ENCODE measurements around the gene RBM47.
"Not testable (repeated sequence)": the region's sequence is repeated elsewhere in the genome, so short reads cannot be mapped to it uniquely, and the experiment has no call there.

Gene RBM47

DNA sequence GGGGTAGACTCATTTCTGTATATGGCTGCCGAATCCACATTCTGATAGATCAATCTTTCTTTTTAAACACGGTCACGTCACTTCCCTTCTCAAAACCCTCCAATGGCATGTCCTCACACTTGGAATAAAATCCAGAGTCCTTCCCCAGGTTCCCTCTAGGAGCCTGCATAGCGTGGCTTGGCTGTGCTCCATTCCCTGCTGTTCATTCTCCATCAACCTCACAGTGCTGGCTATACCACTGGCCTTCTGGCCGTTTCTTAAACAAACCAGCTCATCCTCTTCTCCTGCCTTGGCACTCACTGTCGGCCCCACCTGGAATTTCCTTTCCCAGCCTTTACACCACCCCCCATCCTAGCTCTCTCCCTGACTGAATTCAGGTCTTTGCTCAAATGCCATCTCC is 77.1 kb downstream of the RBM47 start:
- TF ChIP-seq, protein P1, sequence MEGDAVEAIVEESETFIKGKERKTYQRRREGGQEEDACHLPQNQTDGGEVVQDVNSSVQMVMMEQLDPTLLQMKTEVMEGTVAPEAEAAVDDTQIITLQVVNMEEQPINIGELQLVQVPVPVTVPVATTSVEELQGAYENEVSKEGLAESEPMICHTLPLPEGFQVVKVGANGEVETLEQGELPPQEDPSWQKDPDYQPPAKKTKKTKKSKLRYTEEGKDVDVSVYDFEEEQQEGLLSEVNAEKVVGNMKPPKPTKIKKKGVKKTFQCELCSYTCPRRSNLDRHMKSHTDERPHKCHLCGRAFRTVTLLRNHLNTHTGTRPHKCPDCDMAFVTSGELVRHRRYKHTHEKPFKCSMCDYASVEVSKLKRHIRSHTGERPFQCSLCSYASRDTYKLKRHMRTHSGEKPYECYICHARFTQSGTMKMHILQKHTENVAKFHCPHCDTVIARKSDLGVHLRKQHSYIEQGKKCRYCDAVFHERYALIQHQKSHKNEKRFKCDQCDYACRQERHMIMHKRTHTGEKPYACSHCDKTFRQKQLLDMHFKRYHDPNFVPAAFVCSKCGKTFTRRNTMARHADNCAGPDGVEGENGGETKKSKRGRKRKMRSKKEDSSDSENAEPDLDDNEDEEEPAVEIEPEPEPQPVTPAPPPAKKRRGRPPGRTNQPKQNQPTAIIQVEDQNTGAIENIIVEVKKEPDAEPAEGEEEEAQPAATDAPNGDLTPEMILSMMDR (IDR thresholded peaks at IDR 0.05; ENCODE audit: low read depth, low read length): no peak
- TF ChIP-seq EZH2phosphoT487 (IDR thresholded peaks at IDR 0.05; ENCODE audit: low read depth): no peak
- H4K20me1 ChIP-seq (ENCODE audit: insufficient read depth, low read length): no peaks in the 10 kb centered on the region
- peaks cover 19% of the 10 kb centered on the region for H3K4me1 ChIP-seq (ENCODE audit: low read length)
- H3K9me3 ChIP-seq (ENCODE audit: insufficient read depth, low read length): no peaks in the 10 kb centered on the region
- no peak overlapping the region for H3K4me2 ChIP-seq (ENCODE audit: low read length)
- no peak overlapping the region for H3K27ac ChIP-seq (ENCODE audit: low read length)
- H3K4me3 ChIP-seq (ENCODE audit: low read length): no peak overlapping the region
- H3K27me3 ChIP-seq (ENCODE audit: low read depth, low read length): no peaks in the 10 kb centered on the region
- no peak overlapping the region for H3K9ac ChIP-seq (ENCODE audit: low read length)
- H2AFZ ChIP-seq (ENCODE audit: low read depth, low read length): no peak overlapping the region
- no peaks in the 10 kb centered on the region for H3K36me3 ChIP-seq (replicated peaks; ENCODE audit: low read depth, low read length)
- no peaks in the 10 kb centered on the region for H3K79me2 ChIP-seq (ENCODE audit: low read length)

DNA sequence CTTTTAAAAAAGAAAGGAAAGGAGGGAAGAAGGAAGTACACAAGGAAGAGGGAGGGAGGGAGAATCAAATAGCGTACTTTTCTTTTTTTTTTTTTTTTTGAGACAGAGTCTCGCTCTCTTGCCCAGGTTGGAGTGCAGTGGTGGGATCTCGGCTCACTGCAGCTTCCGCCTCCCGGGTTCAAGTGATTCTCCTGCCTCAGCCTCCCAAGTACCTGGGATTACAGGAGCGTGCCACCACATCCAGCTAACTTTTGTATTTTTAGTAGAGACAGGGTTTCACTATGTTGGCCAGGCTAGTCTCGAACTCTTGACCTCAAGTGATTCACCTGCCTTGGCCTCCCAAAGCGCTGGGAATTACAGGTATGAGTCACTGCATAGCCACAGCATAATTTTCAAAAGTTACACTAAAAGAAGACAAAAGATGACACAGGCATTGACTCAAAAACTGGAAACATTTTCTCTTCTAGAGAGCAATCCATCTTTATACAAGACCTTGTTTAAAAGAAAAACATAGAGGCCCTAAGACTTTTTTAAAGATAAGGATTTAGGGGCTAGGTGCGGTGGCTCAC is 78.0 kb downstream of the RBM47 start:
- Histone ChIP-seq H3K4me2 (ENCODE audit: low read length) (peak overlapping the region; percentile 75), H3K4me3 (ENCODE audit: low read length) (peak overlapping the region; percentile 64), H2AFZ (ENCODE audit: low read depth, low read length) (peak overlapping the region; percentile 92), H3K9ac (ENCODE audit: low read length) (peak overlapping the region; percentile 44; the same call in 1 of the 2 replicates), H3K4me1 (ENCODE audit: low read length) (peaks cover 19% of the 10 kb centered on the region)
- H3K79me2 ChIP-seq (ENCODE audit: low read length); H4K20me1 ChIP-seq (ENCODE audit: insufficient read depth, low read length); H3K27me3 ChIP-seq (ENCODE audit: low read depth, low read length); H3K36me3 ChIP-seq (replicated peaks; ENCODE audit: low read depth, low read length); H3K27ac ChIP-seq (ENCODE audit: low read length); H3K9me3 ChIP-seq (ENCODE audit: insufficient read depth, low read length): not testable (repeated sequence)

DNA sequence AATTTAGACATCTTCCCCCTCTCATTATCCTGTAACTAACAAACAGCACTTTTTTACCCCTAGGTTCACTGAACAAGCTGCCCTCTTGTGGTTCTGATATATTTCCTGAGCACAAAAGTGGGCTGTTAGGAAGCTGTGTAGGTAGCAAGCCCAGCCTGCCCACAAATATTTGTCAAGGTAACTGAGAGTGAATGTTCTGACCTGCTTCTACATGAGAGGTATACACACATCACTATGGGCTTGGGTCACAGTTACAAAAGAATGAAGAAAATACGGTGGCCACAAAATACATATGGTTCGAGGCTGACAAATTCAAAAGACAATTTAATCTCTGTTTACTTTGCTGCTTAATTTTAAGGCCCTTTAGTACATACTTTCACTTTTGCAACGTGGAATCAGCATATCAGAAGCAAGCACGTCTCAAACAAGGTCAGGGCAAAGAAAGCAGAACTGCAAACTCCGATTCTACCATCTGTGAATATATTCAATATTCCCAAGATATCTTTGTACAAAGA is 78.7 kb downstream of the RBM47 start:
- Histone ChIP-seq H3K9ac (ENCODE audit: low read length) (peak overlapping the region; percentile 44), H3K27me3 (ENCODE audit: low read depth, low read length) (no peaks in the 10 kb centered on the region), H3K27ac (ENCODE audit: low read length) (peak overlapping the region; percentile 36), H4K20me1 (ENCODE audit: insufficient read depth, low read length) (no peaks in the 10 kb centered on the region), H3K4me3 (ENCODE audit: low read length) (peak overlapping the region; percentile 64), H3K4me2 (ENCODE audit: low read length) (peak overlapping the region; percentile 75), H3K9me3 (ENCODE audit: insufficient read depth, low read length) (no peaks in the 10 kb centered on the region), H3K4me1 (ENCODE audit: low read length) (peaks cover 19% of the 10 kb centered on the region), H3K79me2 (ENCODE audit: low read length) (no peaks in the 10 kb centered on the region), H3K36me3 (replicated peaks; ENCODE audit: low read depth, low read length) (no peaks in the 10 kb centered on the region), H2AFZ (ENCODE audit: low read depth, low read length) (peak overlapping the region; percentile 92)
- TF ChIP-seq, protein P1 (IDR thresholded peaks at IDR 0.05; ENCODE audit: low read depth, low read length): peak; percentile 60
- no peak for TF ChIP-seq EZH2phosphoT487 (IDR thresholded peaks at IDR 0.05; ENCODE audit: low read depth)

DNA sequence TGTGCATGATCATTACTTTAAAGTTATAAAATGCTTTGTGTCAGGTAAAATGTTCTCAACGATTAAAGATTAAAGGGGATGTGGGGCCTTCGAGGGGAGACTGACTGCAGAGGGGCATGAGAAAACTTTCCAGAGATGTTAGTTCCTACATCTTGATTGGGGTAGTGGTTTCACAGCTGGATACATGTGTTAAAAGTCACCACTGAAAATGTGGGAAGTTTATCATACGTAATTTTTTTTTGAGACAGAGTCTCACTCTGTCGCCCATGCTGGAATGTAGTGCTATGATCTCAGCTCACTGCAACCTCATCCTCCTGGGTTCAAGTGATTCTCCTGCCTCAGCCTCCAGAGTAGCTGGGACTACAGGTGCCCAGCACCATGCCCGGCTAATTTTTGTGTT is 79.5 kb downstream of the RBM47 start:
- no peak overlapping the region for H3K4me3 ChIP-seq (ENCODE audit: low read length)
- H3K4me2 ChIP-seq (ENCODE audit: low read length): no peak overlapping the region
- H4K20me1 ChIP-seq (ENCODE audit: insufficient read depth, low read length): no peaks in the 10 kb centered on the region
- H3K4me1 ChIP-seq (ENCODE audit: low read length): peaks cover 19% of the 10 kb centered on the region
- H3K9ac ChIP-seq (ENCODE audit: low read length): no peak overlapping the region
- no peaks in the 10 kb centered on the region for H3K9me3 ChIP-seq (ENCODE audit: insufficient read depth, low read length)
- no peaks in the 10 kb centered on the region for H3K36me3 ChIP-seq (replicated peaks; ENCODE audit: low read depth, low read length)
- no peak for TF ChIP-seq EZH2phosphoT487 (IDR thresholded peaks at IDR 0.05; ENCODE audit: low read depth)
- TF ChIP-seq, protein P1 (IDR thresholded peaks at IDR 0.05; ENCODE audit: low read depth, low read length): no peak
- no peak overlapping the region for H3K27ac ChIP-seq (ENCODE audit: low read length)
- H2AFZ ChIP-seq (ENCODE audit: low read depth, low read length): no peak overlapping the region
- H3K79me2 ChIP-seq (ENCODE audit: low read length): no peaks in the 10 kb centered on the region
- no peaks in the 10 kb centered on the region for H3K27me3 ChIP-seq (ENCODE audit: low read depth, low read length)
